ENCODE measurements around the gene MRI1.
"Not testable (repeated sequence)": the region's sequence is repeated elsewhere in the genome, so short reads cannot be mapped to it uniquely, and the experiment has no call there.

MRI1 gene

GRCh38 chr19:13762635-13763235 lies 1.6 kb upstream of the MRI1 start:
- DNase-seq = no peak

DNA sequence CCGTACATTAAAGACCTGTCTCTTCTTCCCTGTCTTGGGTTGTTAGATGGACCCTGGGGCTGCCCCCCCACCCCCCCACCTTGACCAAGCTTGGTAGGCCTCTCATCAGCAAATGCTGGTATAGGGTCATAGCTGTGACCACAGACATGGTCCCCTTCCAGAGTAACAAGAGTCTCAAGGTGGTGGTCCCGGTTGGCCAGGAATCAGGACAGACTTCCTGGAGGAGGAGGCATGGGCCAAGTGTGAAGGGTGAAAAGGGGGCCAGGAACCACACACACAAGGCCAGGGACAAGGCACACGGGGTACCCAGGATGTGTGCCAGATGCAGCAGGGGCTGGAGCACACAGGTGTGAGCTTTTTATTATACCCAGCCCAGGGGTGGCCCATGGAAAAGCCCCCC lies 1.1 kb upstream of the MRI1 start:
- DNase-seq = no peak

GRCh38 chr19:13764821-13765394 lies 586 bp downstream of the MRI1 start:
- DNase-seq = no peak

- no peak for DNase-seq
These were observed 1.2 kb downstream of the MRI1 start for GRCh38 chr19:13765395-13766094.

- no peak for DNase-seq
These were observed 1.8 kb downstream of the MRI1 start for GRCh38 chr19:13766095-13766481.

DNA sequence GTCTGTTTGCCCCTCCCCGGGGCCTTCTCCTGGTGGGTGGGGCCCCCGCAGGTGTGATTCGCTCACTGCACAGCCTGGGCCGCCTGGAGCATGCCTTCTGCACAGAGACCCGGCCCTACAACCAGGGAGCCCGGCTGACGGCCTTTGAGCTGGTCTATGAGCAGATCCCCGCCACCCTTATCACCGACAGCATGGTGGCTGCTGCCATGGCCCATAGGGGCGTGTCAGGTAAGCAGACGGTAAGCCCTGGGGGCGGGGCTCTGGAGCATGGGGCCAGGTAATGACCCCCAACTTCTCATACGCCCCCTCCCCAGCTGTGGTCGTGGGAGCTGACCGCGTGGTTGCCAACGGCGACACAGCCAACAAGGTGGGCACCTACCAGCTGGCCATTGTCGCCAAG lies 4.2 kb downstream of the MRI1 start:
- DNase-seq = no peak

DNA sequence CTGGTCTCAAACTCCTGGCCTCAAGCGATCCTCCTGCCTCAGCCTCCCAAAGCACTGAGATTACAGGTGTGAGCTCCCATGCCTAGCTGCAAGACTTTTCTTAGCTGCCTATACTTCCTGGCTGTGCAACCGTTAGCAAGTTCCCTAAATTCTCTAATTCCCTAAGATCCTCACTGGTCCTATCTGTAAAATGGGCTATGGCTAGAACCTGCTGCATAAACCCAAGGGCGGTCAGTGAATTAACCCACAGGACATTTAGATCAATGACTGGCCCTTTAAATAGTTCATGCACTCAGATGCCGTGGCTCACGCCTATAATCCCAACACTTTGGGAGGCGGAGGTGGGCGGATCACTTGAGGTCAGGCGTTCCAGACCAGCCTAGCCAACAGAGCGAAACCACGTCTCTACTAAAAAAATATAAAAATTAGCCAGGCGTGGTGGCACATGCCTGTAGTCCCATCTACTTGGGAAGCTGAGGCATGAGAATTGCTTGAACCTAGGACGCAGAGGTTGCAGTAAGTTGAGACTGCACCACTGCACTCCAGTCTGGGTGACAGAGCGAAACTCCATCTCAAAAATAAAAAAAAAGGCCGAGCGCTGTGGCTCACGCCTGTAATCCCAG lies 5.8 kb downstream of the MRI1 start:
- no peak for DNase-seq

DNA sequence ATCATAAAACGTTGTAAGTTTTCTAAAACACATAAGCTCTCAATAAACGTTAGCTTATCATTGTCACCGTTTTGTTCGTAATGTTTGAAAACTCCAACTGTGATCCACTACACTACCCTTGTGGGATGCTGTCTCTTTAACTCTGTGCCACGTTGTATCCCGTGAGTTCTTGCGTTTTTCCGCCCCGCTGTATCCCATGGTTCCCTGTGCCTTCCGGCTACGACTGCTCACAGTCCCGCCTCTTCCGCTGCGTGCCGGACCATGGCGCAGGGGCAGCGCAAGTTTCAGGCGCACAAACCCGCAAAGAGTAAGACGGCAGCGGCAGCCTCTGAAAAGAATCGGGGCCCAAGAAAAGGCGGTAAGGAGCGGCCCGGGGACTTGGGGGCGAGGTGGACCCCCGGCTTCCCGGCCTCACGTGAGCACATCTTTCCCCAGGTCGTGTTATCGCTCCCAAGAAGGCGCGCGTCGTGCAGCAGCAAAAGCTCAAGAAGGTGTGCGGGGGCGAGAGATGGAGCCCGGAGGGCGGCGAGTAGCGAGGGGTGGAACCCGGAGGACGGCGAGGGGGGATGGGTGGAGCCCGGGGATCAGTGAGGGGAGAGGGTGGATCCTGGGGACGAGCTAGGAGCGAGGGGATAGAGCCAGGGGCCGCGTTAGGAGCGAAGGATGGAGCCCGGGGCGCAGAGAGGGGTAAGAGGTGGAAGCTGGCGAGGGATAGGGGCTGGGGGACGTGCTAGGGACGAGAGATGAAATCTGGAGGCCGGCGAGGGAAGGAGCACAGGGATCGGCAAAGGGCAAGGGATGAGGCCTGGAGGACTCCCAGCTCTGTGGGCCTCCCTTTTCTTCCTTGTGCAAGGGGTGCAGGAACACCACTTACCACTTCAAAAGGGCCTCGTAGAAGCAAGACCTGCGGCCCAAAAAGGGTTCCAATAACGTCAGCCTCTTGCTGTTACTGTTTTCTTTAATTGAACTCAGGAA lies 10.2 kb downstream of the MRI1 start, which contains the start of gene C19orf53:
C19orf53 (plus strand) TSS at position 240 of the 975 bp plus-strand sequence; CDS start at position 262, 22 bp downstream.
- DNase-seq = peak; percentile 77

DNA sequence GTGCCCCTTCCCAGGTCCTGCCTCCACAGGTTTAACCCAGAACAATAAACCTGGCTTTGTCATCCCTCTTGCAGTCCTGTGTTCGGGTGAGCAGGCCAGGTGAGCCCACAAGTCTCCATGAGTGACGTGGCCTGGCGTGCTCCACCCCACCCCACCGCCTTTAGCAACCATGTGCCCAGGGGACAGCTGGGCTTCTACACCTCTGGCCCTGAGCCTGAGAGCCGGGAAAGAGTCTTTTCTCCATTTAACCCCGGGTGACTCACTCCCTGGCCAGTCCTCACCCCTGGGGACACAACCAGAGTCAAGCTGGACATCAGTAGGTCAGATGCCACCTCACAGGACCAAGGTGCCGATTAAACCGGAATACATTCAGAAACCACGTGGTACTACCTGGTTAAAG lies 14.1 kb downstream of the MRI1 start:
- no peak for DNase-seq

DNA sequence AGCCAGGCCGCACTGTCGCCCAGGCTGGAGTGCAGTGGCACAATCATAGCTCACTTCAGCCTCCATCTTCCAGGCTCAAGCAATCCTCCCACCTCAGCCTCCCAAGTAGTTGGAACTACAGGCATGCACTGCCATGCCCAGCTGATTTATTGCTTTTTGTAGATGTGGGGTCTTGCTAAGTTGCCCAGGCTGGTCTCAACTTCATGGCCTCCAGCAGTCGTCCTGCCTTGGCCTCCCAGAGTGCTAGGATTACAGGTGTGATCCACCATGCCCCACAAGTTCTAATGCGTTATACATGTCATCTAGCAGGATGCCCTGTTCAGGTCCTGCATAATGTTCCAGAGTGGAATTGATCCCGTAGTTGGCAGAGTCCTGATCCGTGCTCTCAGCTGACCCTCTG lies 14.5 kb downstream of the MRI1 start:
- DNase-seq = no peak

GRCh38 chr19:13779794-13780193 lies 15.5 kb downstream of the MRI1 start:
- DNase-seq = not testable (repeated sequence)

GRCh38 chr19:13781547-13781946 lies 17.2 kb downstream of the MRI1 start:
- DNase-seq = no peak

GRCh38 chr19:13782537-13782936 lies 18.2 kb downstream of the MRI1 start:
- DNase-seq = no peak

GRCh38 chr19:13783565-13784500 lies 19.5 kb downstream of the MRI1 start:
- DNase-seq = no peak

DNA sequence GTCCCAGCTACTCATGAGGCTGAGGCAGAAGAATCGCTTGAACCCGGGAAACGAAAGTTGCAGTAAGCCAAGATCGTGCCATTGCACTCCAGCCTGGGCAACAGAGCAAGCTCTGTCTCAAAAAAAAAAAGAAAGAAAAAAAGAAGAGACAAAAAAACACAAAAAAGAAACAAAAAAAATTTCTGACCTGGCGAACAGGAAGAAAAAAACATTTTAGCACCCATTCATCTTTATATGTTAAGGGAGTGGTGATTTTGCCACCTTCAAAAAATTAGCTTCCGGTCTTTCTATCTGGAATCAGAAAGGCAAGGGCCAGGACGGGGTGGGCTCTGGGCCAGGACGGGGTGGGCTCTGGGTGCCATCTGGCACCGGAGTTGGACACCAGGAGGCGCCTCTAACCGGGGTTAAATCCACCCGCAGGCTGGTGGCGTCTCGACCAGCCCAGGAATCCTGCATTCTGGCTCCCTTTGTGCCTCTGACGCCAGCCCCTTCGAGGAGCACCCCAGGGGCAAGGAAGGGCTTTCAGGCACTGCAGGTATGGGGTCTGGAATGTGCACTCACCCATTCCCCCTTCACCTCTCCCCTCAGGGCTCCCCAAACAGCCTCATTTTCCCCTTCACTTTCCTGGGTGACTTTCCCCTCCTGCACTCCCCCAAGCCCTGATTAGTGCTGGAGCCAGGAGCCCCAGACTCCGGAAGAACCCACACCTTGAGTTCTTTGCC lies 20.6 kb downstream of the MRI1 start:
- DNase-seq = peak; percentile 42

- DNase-seq = peak; percentile 65
These were observed 24.7 kb downstream of the MRI1 start for GRCh38 chr19:13788991-13789390.

DNA sequence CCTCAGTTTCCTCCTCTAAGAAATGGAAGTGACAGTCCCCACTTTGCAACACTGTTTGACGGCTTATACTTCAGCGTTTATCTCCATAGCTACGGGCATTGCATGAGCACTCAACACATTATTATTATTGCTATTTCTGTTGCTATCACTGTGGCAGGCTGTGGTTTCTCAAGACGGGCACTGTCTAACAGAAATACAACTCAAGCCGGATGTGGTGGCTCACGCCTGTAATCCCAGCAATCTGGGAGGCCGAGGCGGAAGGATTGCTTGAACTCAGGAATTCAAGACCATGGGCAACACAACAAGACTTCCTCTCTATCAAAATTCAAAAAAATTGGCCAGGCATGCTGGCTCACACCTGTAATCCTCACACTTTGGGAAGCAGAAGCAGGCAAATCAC lies 26.0 kb downstream of the MRI1 start:
- peak; percentile 83 for DNase-seq

GRCh38 chr19:13793317-13793716 lies 29.0 kb downstream of the MRI1 start:
- not testable (repeated sequence) for DNase-seq

GRCh38 chr19:13794398-13794756 lies 30.1 kb downstream of the MRI1 start:
- no peak for DNase-seq

DNA sequence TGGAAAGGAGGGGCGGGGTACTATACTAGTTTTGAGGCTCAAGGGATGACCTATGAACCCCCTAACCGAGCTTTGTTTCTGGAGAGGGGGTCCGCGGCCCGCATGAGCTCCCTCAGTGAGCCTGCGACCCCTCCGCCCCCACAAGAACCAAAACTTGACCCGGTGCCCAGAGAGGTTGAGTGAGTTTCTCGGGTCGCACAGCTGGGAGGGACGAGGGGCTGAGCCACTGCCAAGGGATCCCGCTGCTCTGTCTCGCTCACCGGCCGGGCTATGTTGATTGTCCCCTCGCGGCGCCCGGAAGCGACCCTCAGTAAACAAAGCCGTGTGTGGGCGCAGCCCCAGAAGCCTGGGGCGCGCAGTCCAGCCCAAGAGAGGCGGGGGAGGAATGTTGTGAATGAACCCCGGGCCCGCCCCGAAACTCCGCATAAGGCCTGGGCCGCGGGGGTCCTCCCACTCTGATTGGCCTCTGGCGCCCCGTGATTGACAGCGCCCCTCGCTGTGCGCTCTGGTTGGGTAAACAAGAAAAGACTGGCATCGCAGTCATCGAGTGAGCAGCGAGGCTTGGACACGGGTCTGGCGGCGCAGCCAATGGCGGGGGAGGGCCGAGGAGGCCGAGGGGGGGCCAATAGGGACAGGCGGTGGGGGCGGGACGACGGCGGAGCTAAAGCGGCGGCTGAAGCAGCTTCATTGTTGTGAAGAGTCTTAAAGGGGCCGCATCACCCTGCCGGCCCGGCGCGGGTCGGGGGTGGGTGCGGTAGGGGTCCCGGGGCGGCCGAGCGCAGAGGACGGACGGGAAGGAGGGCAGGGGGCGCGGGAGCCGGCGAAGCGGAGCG lies 30.7 kb downstream of the MRI1 start, which contains the start of gene ZSWIM4:
ZSWIM4 (plus strand) TSS at position 687 of the 833 bp plus-strand sequence. CDS start 206 bp downstream, outside the sequence.
- peak; percentile 94 for DNase-seq
